Liver (tissue), 9 donors: ENCODE results near the gene SLCO1A2. TPM values are rescaled to one million over a fixed set of nuclear protein-coding genes. Genes with fewer than 3 reads are reported as not detected.

Experiments
- DNase-seq: peaks from one replicate; pipeline ENCODE4 v3.0.0-alpha.2; 2017; ENCODE audit warnings: low spot score
- H3K27ac ChIP-seq, 2 donors: one replicate each; pipeline ENCODE4 v1.7.0; 2013; ENCODE audit warnings: inconsistent platforms in 2 of 2, low read length in 2 of 2, control low read depth in 1 of 2, low read depth in 1 of 2, mild to moderate bottlenecking in 1 of 2
- H3K27me3 ChIP-seq, 4 donors: one replicate each; pipeline versions ENCODE4 v1.6.1 to v1.7.0; 2013; ENCODE audit warnings: low read length in 3 of 4, inconsistent platforms in 1 of 4, mild to moderate bottlenecking in 1 of 4, moderate library complexity in 1 of 4; ENCODE audit not compliant: control insufficient read depth in 4 of 4, insufficient read depth in 4 of 4
- H3K36me3 ChIP-seq, 4 donors: one replicate each; pipeline versions ENCODE4 v1.6.1 to v1.7.0; 2013; ENCODE audit warnings: low read length in 3 of 4, mild to moderate bottlenecking in 3 of 4, low read depth in 1 of 4, moderate library complexity in 1 of 4; ENCODE audit not compliant: control insufficient read depth in 4 of 4, insufficient read depth in 3 of 4
- H3K4me1 ChIP-seq, 4 donors: one replicate each; pipeline versions ENCODE4 v1.6.1 to v1.7.0; 2013; ENCODE audit warnings: low read length in 3 of 4, mild to moderate bottlenecking in 3 of 4, moderate library complexity in 1 of 4; ENCODE audit not compliant: control insufficient read depth in 4 of 4, insufficient read depth in 4 of 4
- H3K4me3 ChIP-seq, 3 donors: one replicate each; pipeline versions ENCODE4 v1.6.1 to v1.7.0; 2013; ENCODE audit warnings: low read length in 3 of 3, control low read depth in 1 of 3, low read depth in 1 of 3, mild to moderate bottlenecking in 1 of 3
- H3K9ac ChIP-seq, 2 donors: one replicate each; pipeline ENCODE4 v1.7.0; 2013; ENCODE audit warnings: low read length in 2 of 2, mild to moderate bottlenecking in 2 of 2, moderate library complexity in 2 of 2, control low read depth in 1 of 2, low read depth in 1 of 2
- H3K9me3 ChIP-seq, 4 donors: one replicate each; pipeline versions ENCODE4 v1.6.1 to v1.7.0; 2013; ENCODE audit warnings: low read length in 3 of 4; ENCODE audit not compliant: control insufficient read depth in 4 of 4
- EGR1 ChIP-seq, 2 donors: IDR thresholded peaks; 2 replicates each; pipeline ENCODE4 v1.6.1; 2016 to 2018; ENCODE audit warnings: antibody characterized with exemption in 2 of 2, low read depth in 2 of 2
- FOXA1 ChIP-seq: IDR thresholded peaks from 2 replicates; pipeline ENCODE4 v1.6.1; 2016; ENCODE audit warnings: antibody characterized with exemption
- FOXA2 ChIP-seq: IDR thresholded peaks from 2 replicates; pipeline ENCODE4 v1.6.1; 2016; ENCODE audit warnings: antibody characterized with exemption
- GABPA ChIP-seq, 2 donors: IDR thresholded peaks in 1 of 2; conservative IDR thresholded peaks in 1 of 2; 2 replicates each; pipeline ENCODE4 v1.6.1; 2016; ENCODE audit warnings: antibody characterized with exemption in 2 of 2, mild to moderate bottlenecking in 1 of 2, moderate library complexity in 1 of 2
- HNF4A ChIP-seq, 2 donors: conservative IDR thresholded peaks; 2 replicates each; pipeline ENCODE4 v1.6.1; 2016; ENCODE audit warnings: antibody characterized with exemption in 2 of 2, mild to moderate bottlenecking in 2 of 2
- HNF4G ChIP-seq: IDR thresholded peaks from 2 replicates; pipeline ENCODE4 v1.6.1; 2016; ENCODE audit warnings: antibody characterized with exemption
- JUND ChIP-seq, 2 donors: IDR thresholded peaks; 2 replicates each; pipeline ENCODE4 v1.6.1; 2016; ENCODE audit warnings: antibody characterized with exemption in 2 of 2
- NR2F2 ChIP-seq: IDR thresholded peaks from 2 replicates; pipeline ENCODE4 v1.6.1; 2016; ENCODE audit warnings: antibody characterized with exemption
- RAD21 ChIP-seq, 2 donors: IDR thresholded peaks; 2 replicates each; pipeline ENCODE4 v1.6.1; 2016; ENCODE audit warnings: antibody characterized with exemption in 2 of 2, mild to moderate bottlenecking in 2 of 2
- REST ChIP-seq: IDR thresholded peaks from 2 replicates; pipeline ENCODE4 v1.6.1; 2016; ENCODE audit warnings: antibody characterized with exemption, mild to moderate bottlenecking
- RXRA ChIP-seq, 2 donors: IDR thresholded peaks; 2 replicates each; pipeline ENCODE4 v1.6.1; 2017 to 2018; ENCODE audit warnings: antibody characterized with exemption in 2 of 2, mild to moderate bottlenecking in 1 of 2
- SP1 ChIP-seq: IDR thresholded peaks from 2 replicates; pipeline ENCODE4 v1.6.1; 2018; ENCODE audit warnings: antibody characterized with exemption, mild to moderate bottlenecking
- TAF1 ChIP-seq: conservative IDR thresholded peaks from 2 replicates; pipeline ENCODE4 v1.6.1; 2016; ENCODE audit warnings: antibody characterized with exemption, mild to moderate bottlenecking
- YY1 ChIP-seq: IDR thresholded peaks from 2 replicates; pipeline ENCODE4 v1.6.1; 2016; ENCODE audit warnings: antibody characterized with exemption, mild to moderate bottlenecking
- WGBS: extraction: QIAGEN DNeasy Blood & Tissue Kit; methylation state at CpG from one replicate; pipeline ENCODE4 v1.1.7; 2013; 5-methylcytosine and 5-hydroxymethylcytosine counted together
- polyA plus RNA-seq, 2 donors: library from polyadenylated mRNA; stranded (reverse) in 1 of 2; unstranded in 1 of 2; fragments of 200-250 nt in 1 of 2; fragments of >200 nt in 1 of 2; fragmentation: Nextera tagmentation in 1 of 2; extraction: Ambion mirVana in 1 of 2; gene quantifications; one replicate each; pipeline versions ENCODE4 v1.2.1 to v1.2.3, GENCODE V29; 2013 to 2015
- total RNA-seq, 2 donors: library from RNA; depleted of rRNA; stranded (reverse); fragments of >200 nt; gene quantifications; one replicate each; pipeline ENCODE4 v1.2.3, GENCODE V29; 2014
- TF ChIP-seq, protein P1 (sequence below): IDR thresholded peaks from 2 replicates; pipeline ENCODE4 v1.6.1; 2016; ENCODE audit warnings: antibody characterized with exemption
- TF ChIP-seq, protein P2 (sequence below): IDR thresholded peaks from 2 replicates; pipeline ENCODE4 v1.6.1; 2016; ENCODE audit warnings: antibody characterized with exemption
- TF ChIP-seq, protein P3 (sequence below): IDR thresholded peaks from 2 replicates; pipeline ENCODE4 v1.6.1; 2016; ENCODE audit warnings: antibody characterized with exemption
- TF ChIP-seq, protein P4 (sequence below): fragments of 150-350 bp; IDR thresholded peaks from 2 replicates; pipeline ENCODE4 v1.5.1; 2017; ENCODE audit warnings: improper control_type of control experiment, low read depth, low read length; ENCODE audit not compliant: missing input control
- donor health status: healthy.
- donor health status: healthy.
- donor health status: healthy.
- donor health status: healthy.
- donor health status: healthy.

SLCO1A2 gene
- total and polyA plus RNA-seq, 4 donors: 0.17 to 1.8 (median 0.60) TPM; not detected in 1

GRCh38 chr12:21370845-21371449 is 36.2 kb upstream of the SLCO1A2 start:
- H3K9me3 ChIP-seq: no peaks in the 10 kb centered on the region
- DNase-seq: no peak
- no peaks in the 10 kb centered on the region for H3K4me1 ChIP-seq
- H3K36me3 ChIP-seq: no peaks in the 10 kb centered on the region
- no peak overlapping the region for H3K4me3 ChIP-seq
- TF ChIP-seq RXRA (IDR thresholded peaks at IDR 0.05) (no peak), SP1 (no peak), YY1 (no peak), GABPA (IDR thresholded peaks at IDR 0.05 in 1 of 2, conservative IDR thresholded peaks at IDR 0.05 in 1 of 2) (no peak), JUND (IDR thresholded peaks at IDR 0.05) (no peak), FOXA2 (no peak), FOXA1 (no peak), HNF4A (conservative IDR thresholded peaks at IDR 0.05) (no peak), RAD21 (IDR thresholded peaks at IDR 0.05) (no peak), EGR1 (IDR thresholded peaks at IDR 0.05; ENCODE audit: low read depth in 2 of 2) (no peak), REST (no peak), NR2F2 (no peak), TAF1 (no peak), HNF4G (no peak)
- TF ChIP-seq, protein P1, sequence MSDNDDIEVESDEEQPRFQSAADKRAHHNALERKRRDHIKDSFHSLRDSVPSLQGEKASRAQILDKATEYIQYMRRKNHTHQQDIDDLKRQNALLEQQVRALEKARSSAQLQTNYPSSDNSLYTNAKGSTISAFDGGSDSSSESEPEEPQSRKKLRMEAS: no peak
- TF ChIP-seq, protein P2, sequence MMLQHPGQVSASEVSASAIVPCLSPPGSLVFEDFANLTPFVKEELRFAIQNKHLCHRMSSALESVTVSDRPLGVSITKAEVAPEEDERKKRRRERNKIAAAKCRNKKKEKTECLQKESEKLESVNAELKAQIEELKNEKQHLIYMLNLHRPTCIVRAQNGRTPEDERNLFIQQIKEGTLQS: no peak
- TF ChIP-seq, protein P3, sequence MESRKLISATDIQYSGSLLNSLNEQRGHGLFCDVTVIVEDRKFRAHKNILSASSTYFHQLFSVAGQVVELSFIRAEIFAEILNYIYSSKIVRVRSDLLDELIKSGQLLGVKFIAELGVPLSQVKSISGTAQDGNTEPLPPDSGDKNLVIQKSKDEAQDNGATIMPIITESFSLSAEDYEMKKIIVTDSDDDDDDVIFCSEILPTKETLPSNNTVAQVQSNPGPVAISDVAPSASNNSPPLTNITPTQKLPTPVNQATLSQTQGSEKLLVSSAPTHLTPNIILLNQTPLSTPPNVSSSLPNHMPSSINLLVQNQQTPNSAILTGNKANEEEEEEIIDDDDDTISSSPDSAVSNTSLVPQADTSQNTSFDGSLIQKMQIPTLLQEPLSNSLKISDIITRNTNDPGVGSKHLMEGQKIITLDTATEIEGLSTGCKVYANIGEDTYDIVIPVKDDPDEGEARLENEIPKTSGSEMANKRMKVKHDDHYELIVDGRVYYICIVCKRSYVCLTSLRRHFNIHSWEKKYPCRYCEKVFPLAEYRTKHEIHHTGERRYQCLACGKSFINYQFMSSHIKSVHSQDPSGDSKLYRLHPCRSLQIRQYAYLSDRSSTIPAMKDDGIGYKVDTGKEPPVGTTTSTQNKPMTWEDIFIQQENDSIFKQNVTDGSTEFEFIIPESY: no peak
- TF ChIP-seq, protein P4, sequence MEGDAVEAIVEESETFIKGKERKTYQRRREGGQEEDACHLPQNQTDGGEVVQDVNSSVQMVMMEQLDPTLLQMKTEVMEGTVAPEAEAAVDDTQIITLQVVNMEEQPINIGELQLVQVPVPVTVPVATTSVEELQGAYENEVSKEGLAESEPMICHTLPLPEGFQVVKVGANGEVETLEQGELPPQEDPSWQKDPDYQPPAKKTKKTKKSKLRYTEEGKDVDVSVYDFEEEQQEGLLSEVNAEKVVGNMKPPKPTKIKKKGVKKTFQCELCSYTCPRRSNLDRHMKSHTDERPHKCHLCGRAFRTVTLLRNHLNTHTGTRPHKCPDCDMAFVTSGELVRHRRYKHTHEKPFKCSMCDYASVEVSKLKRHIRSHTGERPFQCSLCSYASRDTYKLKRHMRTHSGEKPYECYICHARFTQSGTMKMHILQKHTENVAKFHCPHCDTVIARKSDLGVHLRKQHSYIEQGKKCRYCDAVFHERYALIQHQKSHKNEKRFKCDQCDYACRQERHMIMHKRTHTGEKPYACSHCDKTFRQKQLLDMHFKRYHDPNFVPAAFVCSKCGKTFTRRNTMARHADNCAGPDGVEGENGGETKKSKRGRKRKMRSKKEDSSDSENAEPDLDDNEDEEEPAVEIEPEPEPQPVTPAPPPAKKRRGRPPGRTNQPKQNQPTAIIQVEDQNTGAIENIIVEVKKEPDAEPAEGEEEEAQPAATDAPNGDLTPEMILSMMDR: no peak
- no peak overlapping the region for H3K27ac ChIP-seq
- H3K27me3 ChIP-seq: no peaks in the 10 kb centered on the region
- 84% methylated on average over 7 of the region's 7 CpGs for WGBS
- H3K9ac ChIP-seq: no peak overlapping the region
